HepG2 (cell line): ENCODE results near the gene CPLX3. TPM values are rescaled to one million over a fixed set of nuclear protein-coding genes. Genes with fewer than 3 reads are reported as not detected.

Experiments
- CBX5 ChIP-seq: sonication (generic); formaldehyde crosslinking; IDR thresholded peaks from 2 replicates; pipeline ENCODE4 v1.4.0; 2020; ENCODE audit warnings: missing genetic modification reagents, borderline replicate concordance
- FOXA1 ChIP-seq, 2 experiments: fragments of 450-650 bp in 1 of 2; sonication (generic) in 1 of 2; formaldehyde crosslinking in 1 of 2; IDR thresholded peaks; 2 replicates each; pipeline versions ENCODE4 v1.4.0 to v1.6.1; 2016 to 2020; ENCODE audit warnings: missing genetic modification reagents in 1 of 2
- KDM1A ChIP-seq: IDR thresholded peaks from 2 replicates; pipeline ENCODE4 v1.6.1; 2016; ENCODE audit warnings: missing compliant biosample characterization
- KLF16 ChIP-seq, 2 experiments: sonication (generic) in 1 of 2; formaldehyde crosslinking in 1 of 2; IDR thresholded peaks; 2 replicates each; pipeline versions ENCODE4 v1.6.1 to v1.8.0; 2016 to 2023; ENCODE audit warnings: missing genetic modification reagents in 2 of 2, missing compliant biosample characterization in 1 of 2
- MEF2D ChIP-seq: sonication (generic); formaldehyde crosslinking; IDR thresholded peaks from 2 replicates; pipeline ENCODE4 v1.5.1; 2020; ENCODE audit warnings: mild to moderate bottlenecking, missing genetic modification reagents
- SALL2 ChIP-seq: sonication (generic); formaldehyde crosslinking; IDR thresholded peaks from 2 replicates; pipeline ENCODE4 v1.8.1; 2023; ENCODE audit warnings: mild to moderate bottlenecking, missing genetic modification reagents, inconsistent platforms
- SRY ChIP-seq: sonication (generic); formaldehyde crosslinking; IDR thresholded peaks from 2 replicates; pipeline ENCODE4 v1.8.0; 2022; ENCODE audit warnings: mild to moderate bottlenecking, missing genetic modification reagents
- TRIM24 ChIP-seq: sonication (generic); formaldehyde crosslinking; IDR thresholded peaks from 2 replicates; pipeline ENCODE4 v1.8.0; 2022; ENCODE audit warnings: mild to moderate bottlenecking, missing genetic modification reagents
- ZNF749 ChIP-seq: sonication (generic); formaldehyde crosslinking; IDR thresholded peaks from 2 replicates; pipeline ENCODE4 v1.8.0; 2022; ENCODE audit warnings: mild to moderate bottlenecking, missing genetic modification reagents, moderate library complexity, borderline replicate concordance
- ZNF75D ChIP-seq: sonication (generic); formaldehyde crosslinking; IDR thresholded peaks from 2 replicates; pipeline ENCODE4 v1.8.1; 2023; ENCODE audit warnings: missing genetic modification reagents, mild to moderate bottlenecking, borderline replicate concordance
- polyA plus RNA-seq, 8 experiments: library from polyadenylated mRNA; depleted of rRNA in 3 of 8; stranded (reverse) in 7 of 8; unstranded in 1 of 8; fragments of >200 nt; fragmentation: Illumina TruSeq in 4 of 8; extraction: Trizol in 4 of 8; gene quantifications; 2 replicates each; pipeline versions ENCODE4 v1.2.1 to v1.2.3, GENCODE V29; 2011 to 2016; ENCODE audit warnings: low read depth in 4 of 8, missing spikeins in 1 of 8, mixed read lengths in 1 of 8; ENCODE audit not compliant: insufficient read depth in 1 of 8
- total RNA-seq, 5 experiments: library from RNA; depleted of rRNA; stranded (reverse); fragments of >200 nt; fragmentation: Illumina TruSeq; extraction: Trizol; gene quantifications; 2 replicates each; pipeline ENCODE4 v1.2.3, GENCODE V29; 2016; ENCODE audit warnings: low read depth in 1 of 5
- TF ChIP-seq, protein P1 (sequence below): sonication (generic); formaldehyde crosslinking; IDR thresholded peaks from 2 replicates; pipeline ENCODE4 v1.5.0; 2020; ENCODE audit warnings: missing genetic modification reagents
- TF ChIP-seq, protein P2 (sequence below): sonication (generic); IDR thresholded peaks from 2 replicates; pipeline ENCODE4 v1.6.1; 2016; ENCODE audit warnings: low read depth, borderline replicate concordance
- TF ChIP-seq, protein P3 (sequence below): sonication (generic); formaldehyde crosslinking; IDR thresholded peaks from 2 replicates; pipeline ENCODE4 v1.9.0; 2021; ENCODE audit warnings: mild to moderate bottlenecking, missing genetic modification reagents
- TF ChIP-seq, protein P4 (sequence below): sonication (generic); formaldehyde crosslinking; IDR thresholded peaks from 2 replicates; pipeline ENCODE4 v1.8.1; 2023; ENCODE audit warnings: missing genetic modification reagents, inconsistent platforms, borderline replicate concordance
- TF ChIP-seq, protein P5 (sequence below): sonication (generic); formaldehyde crosslinking; IDR thresholded peaks from 2 replicates; pipeline ENCODE4 v1.8.0; 2022; ENCODE audit warnings: mild to moderate bottlenecking, missing genetic modification reagents; ENCODE audit not compliant: insufficient replicate concordance

Gene CPLX3
- total and polyA plus RNA-seq, 2 of the 13 experiments (the other 11 are each of a cell fraction or from before 2014, with no cell fraction given), result not detected

DNA sequence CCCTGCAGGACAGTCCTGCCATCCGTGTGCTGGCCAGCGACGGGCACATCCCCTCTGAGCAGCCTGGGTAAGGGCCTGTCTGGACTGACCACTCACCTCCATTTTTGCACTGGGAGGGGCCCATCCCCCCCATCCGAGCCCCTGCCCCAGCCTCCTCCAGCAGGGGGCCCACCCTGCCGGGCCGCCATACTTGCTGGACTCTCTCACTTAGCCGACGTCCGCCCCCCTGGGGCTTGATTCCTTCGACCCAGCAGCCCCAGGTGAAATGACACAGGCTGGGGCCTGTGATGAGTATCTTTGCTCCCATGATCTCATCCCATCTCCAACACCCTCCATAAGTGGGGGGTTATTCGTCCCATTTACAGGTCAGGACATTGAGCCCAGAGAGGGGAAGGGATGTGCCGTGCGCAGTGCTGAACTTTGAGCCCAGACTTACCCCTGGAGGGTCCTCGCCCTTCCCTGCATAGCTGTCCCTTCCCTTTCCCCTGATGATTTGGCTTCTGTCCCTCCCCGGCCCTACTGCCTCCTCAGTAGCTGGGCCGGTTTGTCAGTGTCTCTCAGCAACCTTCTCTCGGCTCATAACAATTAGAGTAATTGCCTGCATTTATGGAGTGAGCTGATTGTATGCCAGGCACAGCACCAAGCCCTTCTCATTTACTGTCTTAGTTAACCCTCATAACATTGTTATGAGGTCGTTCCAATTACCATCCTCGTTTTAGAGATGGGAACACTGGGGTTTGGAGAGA lies 9.6 kb upstream of the CPLX3 start (continued):
- no peak for TF ChIP-seq SRY
- TF ChIP-seq TRIM24 (CRISPR knock-in tag), result no peak
- no peak for TF ChIP-seq ZNF749 (CRISPR knock-in tag)
- TF ChIP-seq CBX5, result no peak
- TF ChIP-seq KDM1A (CRISPR knock-in tag), result peak; percentile 54; the same call in 1 of the 2 replicates
- TF ChIP-seq, protein P1, sequence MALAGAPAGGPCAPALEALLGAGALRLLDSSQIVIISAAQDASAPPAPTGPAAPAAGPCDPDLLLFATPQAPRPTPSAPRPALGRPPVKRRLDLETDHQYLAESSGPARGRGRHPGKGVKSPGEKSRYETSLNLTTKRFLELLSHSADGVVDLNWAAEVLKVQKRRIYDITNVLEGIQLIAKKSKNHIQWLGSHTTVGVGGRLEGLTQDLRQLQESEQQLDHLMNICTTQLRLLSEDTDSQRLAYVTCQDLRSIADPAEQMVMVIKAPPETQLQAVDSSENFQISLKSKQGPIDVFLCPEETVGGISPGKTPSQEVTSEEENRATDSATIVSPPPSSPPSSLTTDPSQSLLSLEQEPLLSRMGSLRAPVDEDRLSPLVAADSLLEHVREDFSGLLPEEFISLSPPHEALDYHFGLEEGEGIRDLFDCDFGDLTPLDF, result no peak
- TF ChIP-seq, protein P2, sequence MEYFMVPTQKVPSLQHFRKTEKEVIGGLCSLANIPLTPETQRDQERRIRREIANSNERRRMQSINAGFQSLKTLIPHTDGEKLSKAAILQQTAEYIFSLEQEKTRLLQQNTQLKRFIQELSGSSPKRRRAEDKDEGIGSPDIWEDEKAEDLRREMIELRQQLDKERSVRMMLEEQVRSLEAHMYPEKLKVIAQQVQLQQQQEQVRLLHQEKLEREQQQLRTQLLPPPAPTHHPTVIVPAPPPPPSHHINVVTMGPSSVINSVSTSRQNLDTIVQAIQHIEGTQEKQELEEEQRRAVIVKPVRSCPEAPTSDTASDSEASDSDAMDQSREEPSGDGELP, result no peak
- no peak for TF ChIP-seq KLF16 (CRISPR knock-in tag; IDR thresholded peaks at IDR 0.05)
- TF ChIP-seq FOXA1 (IDR thresholded peaks at IDR 0.05), result no peak
- no peak for TF ChIP-seq FOXA1 (CRISPR knock-in tag; IDR thresholded peaks at IDR 0.05)
- no peak for TF ChIP-seq MEF2D (CRISPR knock-in tag)
- TF ChIP-seq, protein P3, sequence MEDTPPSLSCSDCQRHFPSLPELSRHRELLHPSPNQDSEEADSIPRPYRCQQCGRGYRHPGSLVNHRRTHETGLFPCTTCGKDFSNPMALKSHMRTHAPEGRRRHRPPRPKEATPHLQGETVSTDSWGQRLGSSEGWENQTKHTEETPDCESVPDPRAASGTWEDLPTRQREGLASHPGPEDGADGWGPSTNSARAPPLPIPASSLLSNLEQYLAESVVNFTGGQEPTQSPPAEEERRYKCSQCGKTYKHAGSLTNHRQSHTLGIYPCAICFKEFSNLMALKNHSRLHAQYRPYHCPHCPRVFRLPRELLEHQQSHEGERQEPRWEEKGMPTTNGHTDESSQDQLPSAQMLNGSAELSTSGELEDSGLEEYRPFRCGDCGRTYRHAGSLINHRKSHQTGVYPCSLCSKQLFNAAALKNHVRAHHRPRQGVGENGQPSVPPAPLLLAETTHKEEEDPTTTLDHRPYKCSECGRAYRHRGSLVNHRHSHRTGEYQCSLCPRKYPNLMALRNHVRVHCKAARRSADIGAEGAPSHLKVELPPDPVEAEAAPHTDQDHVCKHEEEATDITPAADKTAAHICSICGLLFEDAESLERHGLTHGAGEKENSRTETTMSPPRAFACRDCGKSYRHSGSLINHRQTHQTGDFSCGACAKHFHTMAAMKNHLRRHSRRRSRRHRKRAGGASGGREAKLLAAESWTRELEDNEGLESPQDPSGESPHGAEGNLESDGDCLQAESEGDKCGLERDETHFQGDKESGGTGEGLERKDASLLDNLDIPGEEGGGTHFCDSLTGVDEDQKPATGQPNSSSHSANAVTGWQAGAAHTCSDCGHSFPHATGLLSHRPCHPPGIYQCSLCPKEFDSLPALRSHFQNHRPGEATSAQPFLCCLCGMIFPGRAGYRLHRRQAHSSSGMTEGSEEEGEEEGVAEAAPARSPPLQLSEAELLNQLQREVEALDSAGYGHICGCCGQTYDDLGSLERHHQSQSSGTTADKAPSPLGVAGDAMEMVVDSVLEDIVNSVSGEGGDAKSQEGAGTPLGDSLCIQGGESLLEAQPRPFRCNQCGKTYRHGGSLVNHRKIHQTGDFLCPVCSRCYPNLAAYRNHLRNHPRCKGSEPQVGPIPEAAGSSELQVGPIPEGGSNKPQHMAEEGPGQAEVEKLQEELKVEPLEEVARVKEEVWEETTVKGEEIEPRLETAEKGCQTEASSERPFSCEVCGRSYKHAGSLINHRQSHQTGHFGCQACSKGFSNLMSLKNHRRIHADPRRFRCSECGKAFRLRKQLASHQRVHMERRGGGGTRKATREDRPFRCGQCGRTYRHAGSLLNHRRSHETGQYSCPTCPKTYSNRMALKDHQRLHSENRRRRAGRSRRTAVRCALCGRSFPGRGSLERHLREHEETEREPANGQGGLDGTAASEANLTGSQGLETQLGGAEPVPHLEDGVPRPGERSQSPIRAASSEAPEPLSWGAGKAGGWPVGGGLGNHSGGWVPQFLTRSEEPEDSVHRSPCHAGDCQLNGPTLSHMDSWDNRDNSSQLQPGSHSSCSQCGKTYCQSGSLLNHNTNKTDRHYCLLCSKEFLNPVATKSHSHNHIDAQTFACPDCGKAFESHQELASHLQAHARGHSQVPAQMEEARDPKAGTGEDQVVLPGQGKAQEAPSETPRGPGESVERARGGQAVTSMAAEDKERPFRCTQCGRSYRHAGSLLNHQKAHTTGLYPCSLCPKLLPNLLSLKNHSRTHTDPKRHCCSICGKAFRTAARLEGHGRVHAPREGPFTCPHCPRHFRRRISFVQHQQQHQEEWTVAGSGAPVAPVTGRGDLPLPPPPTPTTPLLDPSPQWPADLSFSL (CRISPR knock-in tag), result no peak
- TF ChIP-seq, protein P4, sequence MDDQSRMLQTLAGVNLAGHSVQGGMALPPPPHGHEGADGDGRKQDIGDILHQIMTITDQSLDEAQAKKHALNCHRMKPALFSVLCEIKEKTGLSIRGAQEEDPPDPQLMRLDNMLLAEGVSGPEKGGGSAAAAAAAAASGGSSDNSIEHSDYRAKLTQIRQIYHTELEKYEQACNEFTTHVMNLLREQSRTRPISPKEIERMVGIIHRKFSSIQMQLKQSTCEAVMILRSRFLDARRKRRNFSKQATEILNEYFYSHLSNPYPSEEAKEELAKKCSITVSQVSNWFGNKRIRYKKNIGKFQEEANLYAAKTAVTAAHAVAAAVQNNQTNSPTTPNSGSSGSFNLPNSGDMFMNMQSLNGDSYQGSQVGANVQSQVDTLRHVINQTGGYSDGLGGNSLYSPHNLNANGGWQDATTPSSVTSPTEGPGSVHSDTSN, result no peak
- no peak for TF ChIP-seq SALL2
- TF ChIP-seq, protein P5, sequence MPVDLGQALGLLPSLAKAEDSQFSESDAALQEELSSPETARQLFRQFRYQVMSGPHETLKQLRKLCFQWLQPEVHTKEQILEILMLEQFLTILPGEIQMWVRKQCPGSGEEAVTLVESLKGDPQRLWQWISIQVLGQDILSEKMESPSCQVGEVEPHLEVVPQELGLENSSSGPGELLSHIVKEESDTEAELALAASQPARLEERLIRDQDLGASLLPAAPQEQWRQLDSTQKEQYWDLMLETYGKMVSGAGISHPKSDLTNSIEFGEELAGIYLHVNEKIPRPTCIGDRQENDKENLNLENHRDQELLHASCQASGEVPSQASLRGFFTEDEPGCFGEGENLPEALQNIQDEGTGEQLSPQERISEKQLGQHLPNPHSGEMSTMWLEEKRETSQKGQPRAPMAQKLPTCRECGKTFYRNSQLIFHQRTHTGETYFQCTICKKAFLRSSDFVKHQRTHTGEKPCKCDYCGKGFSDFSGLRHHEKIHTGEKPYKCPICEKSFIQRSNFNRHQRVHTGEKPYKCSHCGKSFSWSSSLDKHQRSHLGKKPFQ (CRISPR knock-in tag), result no peak
- TF ChIP-seq ZNF75D (CRISPR knock-in tag), result no peak
